HepG2 (cell line): Measurements from ENCODE around the gene EPS8L3. TPM values are rescaled to one million over a fixed set of nuclear protein-coding genes. Genes with fewer than 3 reads are reported as not detected.

ENCODE experiments used
- CC2D1A ChIP-seq: sonication (generic); formaldehyde crosslinking; IDR thresholded peaks from 2 replicates; pipeline ENCODE4 v1.8.1; 2023; ENCODE audit warnings: mild to moderate bottlenecking, missing genetic modification reagents
- E2F5 ChIP-seq: sonication (generic); formaldehyde crosslinking; conservative IDR thresholded peaks from 2 replicates; pipeline ENCODE4 v1.4.0; 2020; ENCODE audit warnings: missing genetic modification reagents
- ELK4 ChIP-seq: sonication (generic); formaldehyde crosslinking; IDR thresholded peaks from 2 replicates; pipeline ENCODE4 v1.9.0; 2021; ENCODE audit warnings: missing genetic modification reagents, borderline replicate concordance
- ERF ChIP-seq: IDR thresholded peaks from 2 replicates; pipeline ENCODE4 v1.6.1; 2018; ENCODE audit warnings: missing biosample characterization, missing genetic modification reagents
- KMT2A ChIP-seq: sonication (generic); formaldehyde crosslinking; IDR thresholded peaks from 2 replicates; pipeline ENCODE4 v1.4.0; 2020; ENCODE audit warnings: missing genetic modification reagents
- LCORL ChIP-seq, 2 experiments: fragments of 450-650 bp in 1 of 2; sonication (generic) in 1 of 2; formaldehyde crosslinking in 1 of 2; IDR thresholded peaks; 2 replicates each; pipeline versions ENCODE4 v1.5.0 to v1.6.1; 2017 to 2020; ENCODE audit warnings: antibody characterized with exemption in 1 of 2, missing genetic modification reagents in 1 of 2
- PHF5A ChIP-seq: IDR thresholded peaks from one replicate; pipeline ENCODE4 v1.6.1; 2018; ENCODE audit warnings: low read depth, missing genetic modification reagents; ENCODE audit not compliant: unreplicated experiment
- SMARCC2 ChIP-seq: fragments of 450-650 bp; IDR thresholded peaks from 2 replicates; pipeline ENCODE4 v1.6.1; 2017; ENCODE audit warnings: antibody characterized with exemption, mild to moderate bottlenecking
- TAF15 ChIP-seq: fragments of 200-400 bp; formaldehyde crosslinking; IDR thresholded peaks from one replicate; pipeline ENCODE4 v1.6.1; 2018; ENCODE audit warnings: mild to moderate bottlenecking, low read depth, low read length; ENCODE audit not compliant: poor library complexity, severe bottlenecking
- ZFP90 ChIP-seq: sonication (generic); formaldehyde crosslinking; IDR thresholded peaks from 2 replicates; pipeline ENCODE4 v1.8.0; 2022; ENCODE audit warnings: missing genetic modification reagents, mild to moderate bottlenecking, inconsistent platforms, borderline replicate concordance
- ZNF331 ChIP-seq: sonication (generic); formaldehyde crosslinking; IDR thresholded peaks from 2 replicates; pipeline ENCODE4 v1.4.0; 2020; ENCODE audit warnings: missing genetic modification reagents
- ZNF33A ChIP-seq: sonication (generic); formaldehyde crosslinking; IDR thresholded peaks from 2 replicates; pipeline ENCODE4 v1.5.1; 2020; ENCODE audit warnings: missing genetic modification reagents, mild to moderate bottlenecking, moderate library complexity, borderline replicate concordance
- ZNF501 ChIP-seq: sonication (generic); formaldehyde crosslinking; IDR thresholded peaks from 2 replicates; pipeline ENCODE4 v1.5.1; 2020; ENCODE audit warnings: mild to moderate bottlenecking, moderate library complexity, missing genetic modification reagents
- ZNF563 ChIP-seq: sonication (generic); formaldehyde crosslinking; IDR thresholded peaks from 2 replicates; pipeline ENCODE4 v1.8.0; 2022; ENCODE audit warnings: mild to moderate bottlenecking, moderate library complexity, missing genetic modification reagents
- ZNF589 ChIP-seq: sonication (generic); formaldehyde crosslinking; conservative IDR thresholded peaks from 2 replicates; pipeline ENCODE4 v1.8.0; 2022; ENCODE audit warnings: mild to moderate bottlenecking, moderate library complexity, missing genetic modification reagents
- ZNF776 ChIP-seq: sonication (generic); formaldehyde crosslinking; IDR thresholded peaks from 2 replicates; pipeline ENCODE4 v1.4.0; 2020; ENCODE audit warnings: mild to moderate bottlenecking, missing genetic modification reagents
- polyA plus RNA-seq, 8 experiments: library from polyadenylated mRNA; depleted of rRNA in 3 of 8; stranded (reverse) in 7 of 8; unstranded in 1 of 8; fragments of >200 nt; fragmentation: Illumina TruSeq in 4 of 8; extraction: Trizol in 4 of 8; gene quantifications; 2 replicates each; pipeline versions ENCODE4 v1.2.1 to v1.2.3, GENCODE V29; 2011 to 2016; ENCODE audit warnings: low read depth in 4 of 8, missing spikeins in 1 of 8, mixed read lengths in 1 of 8; ENCODE audit not compliant: insufficient read depth in 1 of 8
- total RNA-seq, 5 experiments: library from RNA; depleted of rRNA; stranded (reverse); fragments of >200 nt; fragmentation: Illumina TruSeq; extraction: Trizol; gene quantifications; 2 replicates each; pipeline ENCODE4 v1.2.3, GENCODE V29; 2016; ENCODE audit warnings: low read depth in 1 of 5
- TF ChIP-seq, protein P1 (sequence below): sonication (generic); formaldehyde crosslinking; IDR thresholded peaks from 2 replicates; pipeline ENCODE4 v1.4.0; 2020; ENCODE audit warnings: mild to moderate bottlenecking, missing genetic modification reagents

The EPS8L3 gene
- total and polyA plus RNA-seq, 2 of the 13 experiments (the other 11 are each of a cell fraction or from before 2014, with no cell fraction given), result 18.2 to 106 TPM

DNA sequence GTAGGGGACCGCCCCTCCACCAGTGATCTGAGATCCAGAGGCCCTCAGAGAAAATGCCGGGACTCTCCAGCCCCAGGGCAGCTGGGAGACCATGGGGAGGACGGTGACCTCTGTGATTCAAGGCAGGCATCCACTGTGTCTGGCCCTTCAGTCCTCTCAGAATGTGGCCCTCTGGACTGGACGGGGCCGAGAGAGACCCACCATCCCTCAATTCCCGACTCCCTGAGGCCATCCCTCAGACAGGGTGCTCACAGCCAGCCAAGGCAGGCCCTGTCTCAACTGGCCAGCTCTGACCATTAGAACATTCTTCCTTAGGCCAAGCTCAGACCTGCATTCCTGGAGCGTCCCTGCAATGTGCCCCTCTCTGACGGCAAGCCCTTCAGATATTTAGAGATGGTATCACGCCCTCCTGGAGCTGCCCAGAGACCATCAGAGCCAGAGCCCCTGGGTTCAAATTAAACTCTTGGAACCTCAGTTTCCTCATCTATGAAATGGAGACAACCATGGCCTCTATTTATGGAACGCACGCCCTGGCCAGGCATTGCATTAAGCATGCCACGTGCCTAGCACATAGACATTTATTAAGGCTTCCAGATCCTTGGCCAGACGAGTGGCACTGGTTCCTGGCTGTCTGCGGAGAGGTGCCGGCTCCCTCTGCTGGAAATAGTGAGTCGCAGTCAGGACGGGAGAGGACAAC lies 9.6 kb upstream of the EPS8L3 start (continued):
- peak; percentile 75 for TF ChIP-seq ERF (CRISPR knock-in tag)
- TF ChIP-seq ZNF331 (CRISPR knock-in tag), result 0 out of 2 replicates have a peak, but pooled peaks have one; percentile 44
- no peak for TF ChIP-seq ZFP90 (CRISPR knock-in tag)
- no peak for TF ChIP-seq TAF15
- no peak for TF ChIP-seq ZNF33A (CRISPR knock-in tag)
- TF ChIP-seq ZNF776 (CRISPR knock-in tag), result no peak
- TF ChIP-seq E2F5, result no peak
- no peak for TF ChIP-seq ELK4 (CRISPR knock-in tag)
- TF ChIP-seq PHF5A, result peak; percentile 71
- TF ChIP-seq CC2D1A (CRISPR knock-in tag), result no peak
- TF ChIP-seq ZNF589 (CRISPR knock-in tag), result no peak
- TF ChIP-seq ZNF501 (CRISPR knock-in tag), result peak; percentile 78
- TF ChIP-seq LCORL (IDR thresholded peaks at IDR 0.05), result no peak
- no peak; the same call in 1 of the 2 replicates for TF ChIP-seq LCORL (CRISPR knock-in tag; IDR thresholded peaks at IDR 0.05)
- no peak for TF ChIP-seq ZNF563
- TF ChIP-seq, protein P1, sequence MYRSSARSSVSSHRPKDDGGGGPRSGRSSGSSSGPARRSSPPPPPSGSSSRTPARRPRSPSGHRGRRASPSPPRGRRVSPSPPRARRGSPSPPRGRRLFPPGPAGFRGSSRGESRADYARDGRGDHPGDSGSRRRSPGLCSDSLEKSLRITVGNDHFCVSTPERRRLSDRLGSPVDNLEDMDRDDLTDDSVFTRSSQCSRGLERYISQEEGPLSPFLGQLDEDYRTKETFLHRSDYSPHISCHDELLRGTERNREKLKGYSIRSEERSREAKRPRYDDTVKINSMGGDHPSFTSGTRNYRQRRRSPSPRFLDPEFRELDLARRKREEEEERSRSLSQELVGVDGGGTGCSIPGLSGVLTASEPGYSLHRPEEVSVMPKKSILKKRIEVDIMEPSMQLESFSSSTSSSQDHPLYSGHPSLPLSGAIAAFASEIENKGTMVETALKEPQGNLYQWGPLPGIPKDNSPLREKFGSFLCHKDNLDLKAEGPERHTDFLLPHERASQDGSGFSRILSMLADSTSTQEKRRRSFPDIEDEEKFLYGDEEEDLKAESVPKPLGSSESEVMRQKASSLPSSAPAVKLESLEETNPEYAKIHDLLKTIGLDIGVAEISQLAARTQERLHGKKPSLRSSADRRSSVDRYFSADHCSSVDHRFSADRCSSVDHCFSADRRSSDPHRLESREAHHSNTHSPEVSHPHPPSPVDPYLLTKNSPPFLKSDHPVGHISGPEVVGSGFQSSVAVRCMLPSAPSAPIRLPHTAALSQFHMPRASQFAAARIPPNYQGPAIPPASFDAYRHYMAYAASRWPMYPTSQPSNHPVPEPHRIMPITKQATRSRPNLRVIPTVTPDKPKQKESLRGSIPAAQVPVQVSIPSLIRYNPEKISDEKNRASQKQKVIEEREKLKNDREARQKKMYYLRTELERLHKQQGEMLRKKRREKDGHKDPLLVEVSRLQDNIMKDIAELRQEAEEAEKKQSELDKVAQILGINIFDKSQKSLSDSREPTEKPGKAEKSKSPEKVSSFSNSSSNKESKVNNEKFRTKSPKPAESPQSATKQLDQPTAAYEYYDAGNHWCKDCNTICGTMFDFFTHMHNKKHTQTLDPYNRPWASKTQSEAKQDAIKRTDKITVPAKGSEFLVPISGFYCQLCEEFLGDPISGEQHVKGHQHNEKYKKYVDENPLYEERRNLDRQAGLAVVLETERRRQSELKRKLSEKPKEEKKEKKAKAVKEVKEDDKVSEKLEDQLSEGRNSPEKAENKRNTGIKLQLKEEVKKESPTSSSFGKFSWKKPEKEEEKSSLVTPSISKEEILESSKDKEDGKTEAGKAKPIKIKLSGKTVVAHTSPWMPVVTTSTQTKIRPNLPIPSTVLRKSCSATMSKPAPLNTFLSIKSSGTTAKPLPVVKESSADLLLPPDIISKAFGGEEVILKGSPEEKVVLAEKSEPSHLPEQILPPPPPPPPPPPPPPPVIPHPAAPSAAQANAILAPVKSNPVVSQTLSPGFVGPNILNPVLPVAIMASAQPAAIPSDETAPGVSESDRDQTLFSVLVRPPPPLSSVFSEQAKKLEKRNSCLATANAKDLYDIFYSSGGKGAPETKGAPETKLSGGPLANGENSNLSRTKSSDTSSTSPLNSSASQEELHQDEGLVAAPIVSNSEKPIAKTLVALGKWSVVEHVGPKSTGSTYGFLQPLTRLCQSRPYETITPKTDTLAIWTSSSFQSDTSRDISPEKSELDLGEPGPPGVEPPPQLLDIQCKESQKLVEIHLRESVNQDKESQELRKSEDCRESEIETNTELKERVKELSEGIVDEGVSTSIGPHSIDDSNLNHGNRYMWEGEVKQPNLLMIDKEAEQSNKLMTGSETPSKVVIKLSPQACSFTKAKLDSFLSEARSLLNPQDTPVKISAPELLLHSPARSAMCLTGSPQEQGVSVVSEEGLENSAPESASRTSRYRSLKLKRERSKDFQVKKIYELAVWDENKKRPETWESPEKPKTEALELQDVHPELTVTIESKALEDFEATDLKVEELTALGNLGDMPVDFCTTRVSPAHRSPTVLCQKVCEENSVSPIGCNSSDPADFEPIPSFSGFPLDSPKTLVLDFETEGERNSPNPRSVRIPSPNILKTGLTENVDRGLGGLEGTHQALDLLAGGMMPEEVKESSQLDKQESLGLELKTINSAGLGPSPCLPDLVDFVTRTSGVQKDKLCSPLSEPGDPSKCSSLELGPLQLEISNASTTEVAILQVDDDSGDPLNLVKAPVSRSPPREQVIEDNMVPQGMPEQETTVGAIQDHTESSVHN (CRISPR knock-in tag), result no peak
- TF ChIP-seq SMARCC2, result no peak
- no peak for TF ChIP-seq KMT2A (CRISPR knock-in tag)
